Activated T-cell treated with anti-CD3 and anti-CD28 coated beads, Interleukin-2, amount 50 U/mL, for 24 hours (primary cell): Measurements from ENCODE around the gene ARF3.
"Not testable (repeated sequence)": the region's sequence is repeated elsewhere in the genome, so short reads cannot be mapped to it uniquely, and the experiment has no call there.

ENCODE experiments used
- DNase-seq: peaks from one replicate; pipeline ENCODE4 v3.0.0-alpha.2; 2020
- H3K27ac Mint-ChIP-seq: 2 replicates; pipeline ENCODE4 v1.8.0; 2020; ENCODE audit warnings: mild to moderate bottlenecking, mixed read lengths
- H3K27me3 Mint-ChIP-seq: 2 replicates; pipeline ENCODE4 v1.8.0; 2020; ENCODE audit warnings: mixed read lengths
- H3K36me3 Mint-ChIP-seq: 2 replicates; pipeline ENCODE4 v1.8.0; 2020; ENCODE audit warnings: low read depth, mixed read lengths
- H3K4me1 Mint-ChIP-seq: 2 replicates; pipeline ENCODE4 v1.8.0; 2020; ENCODE audit warnings: low read depth, mixed read lengths
- H3K4me3 Mint-ChIP-seq: 2 replicates; pipeline ENCODE4 v1.8.0; 2020; ENCODE audit warnings: mild to moderate bottlenecking, moderate library complexity, mixed read lengths
- H3K9me3 Mint-ChIP-seq: 2 replicates; pipeline ENCODE4 v1.8.0; 2020; ENCODE audit warnings: mixed read lengths

The ARF3 gene

GRCh38 chr12:48933664-48934311 is 23.5 kb downstream of the ARF3 start:
- Mint-ChIP-seq H3K4me1 (peaks cover 26% of the 10 kb centered on the region), H3K27me3 (no peaks in the 10 kb centered on the region), H3K4me3 (no peak overlapping the region), H3K36me3 (peaks cover 71% of the 10 kb centered on the region), H3K27ac (peak overlapping the region; percentile 81), H3K9me3 (no peaks in the 10 kb centered on the region)
- no peak for DNase-seq

DNA sequence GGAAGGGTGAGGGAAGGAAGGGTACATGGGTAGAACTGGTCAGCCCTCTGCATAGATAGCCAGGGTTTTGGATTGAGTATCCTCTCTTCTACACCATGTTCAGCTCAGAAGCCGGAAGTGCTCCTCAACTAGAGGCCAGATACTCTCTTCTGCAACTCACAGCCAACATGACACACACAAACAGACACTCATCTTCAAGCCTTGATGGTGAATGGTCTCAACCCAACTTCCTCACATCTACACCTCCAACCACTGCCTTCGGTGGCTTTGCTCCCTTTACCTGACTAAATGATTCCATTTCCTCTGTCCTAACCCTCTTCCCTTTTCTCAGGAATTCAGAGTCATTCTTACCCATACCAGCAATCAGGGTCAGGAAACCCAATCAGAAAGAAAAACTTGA is 24.4 kb downstream of the ARF3 start:
- no peaks in the 10 kb centered on the region for H3K27me3 Mint-ChIP-seq
- peaks cover 62% of the 10 kb centered on the region for H3K36me3 Mint-ChIP-seq
- DNase-seq: no peak
- H3K9me3 Mint-ChIP-seq: no peaks in the 10 kb centered on the region
- H3K4me3 Mint-ChIP-seq: no peak overlapping the region
- peaks cover 26% of the 10 kb centered on the region for H3K4me1 Mint-ChIP-seq
- peak overlapping the region; percentile 81 for H3K27ac Mint-ChIP-seq

DNA sequence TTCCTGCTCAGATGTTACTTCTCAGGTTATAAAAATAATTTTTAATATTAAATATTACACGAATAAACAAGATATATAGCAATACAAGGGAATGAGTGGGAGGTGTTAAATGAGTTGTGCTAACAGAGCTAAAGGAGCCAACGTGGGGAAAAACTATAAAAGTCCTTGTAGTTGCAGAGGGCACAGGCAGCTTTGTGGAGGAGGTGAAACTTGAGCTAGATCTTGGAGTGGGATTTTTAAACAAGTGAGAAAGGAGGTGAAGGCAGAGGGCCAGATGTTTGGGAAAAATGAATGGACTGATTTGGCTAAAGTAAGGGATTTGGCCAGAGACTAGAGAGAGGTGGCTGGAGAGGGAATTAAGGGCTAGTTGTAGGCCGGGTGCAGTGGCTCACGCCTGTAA is 26.8 kb downstream of the ARF3 start:
- H3K27ac Mint-ChIP-seq: no peak overlapping the region
- H3K4me3 Mint-ChIP-seq: no peak overlapping the region
- H3K36me3 Mint-ChIP-seq: peaks cover 43% of the 10 kb centered on the region
- H3K9me3 Mint-ChIP-seq: no peaks in the 10 kb centered on the region
- peaks cover 38% of the 10 kb centered on the region for H3K4me1 Mint-ChIP-seq
- H3K27me3 Mint-ChIP-seq: no peaks in the 10 kb centered on the region
- no peak for DNase-seq

DNA sequence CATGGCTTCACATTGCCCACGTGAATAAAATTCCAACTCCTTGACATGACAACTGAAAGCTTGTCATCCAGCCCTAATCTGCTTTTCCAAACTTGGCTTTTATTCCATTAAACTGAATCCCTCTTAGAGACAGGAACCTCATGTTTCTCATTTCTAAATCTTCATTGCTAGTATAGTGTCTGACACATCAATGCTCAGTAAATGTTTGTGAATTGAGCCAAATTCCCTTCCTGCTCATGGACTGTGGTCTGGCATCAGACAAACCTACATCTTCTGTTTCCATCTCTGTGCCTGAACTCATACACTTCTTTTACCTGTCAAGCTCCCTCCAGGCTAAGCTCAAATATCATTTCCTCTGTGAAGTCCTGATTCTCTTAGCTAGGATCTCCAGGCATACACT is 27.7 kb downstream of the ARF3 start:
- no peak overlapping the region for H3K4me3 Mint-ChIP-seq

DNA sequence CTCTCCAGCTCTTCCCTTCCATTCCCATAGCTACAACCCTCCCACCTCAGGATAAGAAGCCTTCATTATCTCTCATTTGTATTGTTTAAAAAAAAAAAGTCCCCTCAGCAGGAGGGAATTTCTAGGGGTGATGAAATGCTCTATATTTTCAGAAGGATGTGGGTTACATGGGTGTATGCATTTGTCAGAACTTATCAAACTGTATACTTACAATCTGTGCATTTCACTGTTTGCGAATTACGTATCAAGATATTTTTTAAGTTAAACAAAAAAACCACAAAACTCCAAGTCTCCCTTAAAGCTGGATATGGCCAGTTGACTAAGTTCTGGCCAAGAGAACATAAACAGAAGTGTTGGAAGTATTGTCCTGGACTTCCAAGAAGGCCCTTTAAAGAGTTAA is 30.0 kb downstream of the ARF3 start:
- Mint-ChIP-seq H3K27me3 (no peaks in the 10 kb centered on the region), H3K36me3 (peaks cover 49% of the 10 kb centered on the region), H3K9me3 (no peaks in the 10 kb centered on the region), H3K4me1 (peaks cover 40% of the 10 kb centered on the region), H3K27ac (peak overlapping the region; percentile 76), H3K4me3 (no peak overlapping the region)
- DNase-seq: no peak

More for the DNA sequence above, 27.7 kb downstream of the ARF3 start:
- Mint-ChIP-seq H3K4me1 (peaks cover 38% of the 10 kb centered on the region), H3K9me3 (no peaks in the 10 kb centered on the region), H3K36me3 (peaks cover 45% of the 10 kb centered on the region), H3K27ac (no peak overlapping the region), H3K27me3 (no peaks in the 10 kb centered on the region)
- no peak for DNase-seq

GRCh38 chr12:48925304-48926011 is 31.8 kb downstream of the ARF3 start, which contains the start of gene FKBP11:
FKBP11 (minus strand) TSS chr12:48925492; CDS start chr12:48925428, 64 bp downstream.
- Mint-ChIP-seq H3K9me3 (no peaks in the 10 kb centered on the region), H3K4me3 (peak within 1 kb of the TSS; percentile 93), H3K4me1 (peaks cover 55% of the 10 kb centered on the region), H3K27ac (peak within 1 kb of the TSS; percentile 98), H3K27me3 (no peaks in the 10 kb centered on the region), H3K36me3 (peaks cover 57% of the 10 kb centered on the region)
- peak; percentile 86 for DNase-seq

GRCh38 chr12:48924617-48925303 is 32.5 kb downstream of the ARF3 start:
- peak overlapping the region; percentile 98 for H3K27ac Mint-ChIP-seq
- H3K36me3 Mint-ChIP-seq: peaks cover 57% of the 10 kb centered on the region
- DNase-seq: peak; percentile 86
- H3K27me3 Mint-ChIP-seq: no peaks in the 10 kb centered on the region
- no peaks in the 10 kb centered on the region for H3K9me3 Mint-ChIP-seq
- peak overlapping the region; percentile 93 for H3K4me3 Mint-ChIP-seq
- H3K4me1 Mint-ChIP-seq: peaks cover 55% of the 10 kb centered on the region

DNA sequence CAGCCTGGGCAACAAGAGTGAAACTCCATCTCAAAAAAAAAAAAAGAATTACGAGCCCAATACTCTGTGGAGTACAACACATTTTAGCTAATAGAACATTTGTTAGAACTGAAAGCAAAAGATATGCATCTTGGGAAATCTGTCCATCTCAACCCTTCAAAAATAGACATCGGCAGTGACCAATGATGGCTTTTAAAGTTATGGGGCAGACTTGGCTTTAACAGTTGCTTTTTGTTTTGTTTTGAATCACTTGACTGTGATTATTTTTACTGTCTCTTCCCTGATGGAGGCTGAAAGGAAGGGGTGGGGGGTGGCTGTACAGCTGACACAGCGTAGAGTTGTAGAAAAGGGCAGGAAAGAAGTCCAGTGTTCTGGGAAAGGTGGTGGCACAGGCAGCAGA is 34.2 kb downstream of the ARF3 start:
- Mint-ChIP-seq H3K36me3 (peaks cover 54% of the 10 kb centered on the region), H3K9me3 (no peaks in the 10 kb centered on the region), H3K27me3 (no peaks in the 10 kb centered on the region), H3K4me1 (peaks cover 65% of the 10 kb centered on the region), H3K4me3 (peak overlapping the region; percentile 93), H3K27ac (peak overlapping the region; percentile 98)
- no peak for DNase-seq

- peak overlapping the region; percentile 86 for H3K27ac Mint-ChIP-seq
- no peak for DNase-seq
- peaks cover 36% of the 10 kb centered on the region for H3K36me3 Mint-ChIP-seq
- peaks cover 49% of the 10 kb centered on the region for H3K4me1 Mint-ChIP-seq
- no peaks in the 10 kb centered on the region for H3K27me3 Mint-ChIP-seq
- H3K4me3 Mint-ChIP-seq: peak overlapping the region; percentile 38
- H3K9me3 Mint-ChIP-seq: no peaks in the 10 kb centered on the region
Measured at GRCh38 chr12:48917857-48918537, 39.3 kb downstream of the ARF3 start.

DNA sequence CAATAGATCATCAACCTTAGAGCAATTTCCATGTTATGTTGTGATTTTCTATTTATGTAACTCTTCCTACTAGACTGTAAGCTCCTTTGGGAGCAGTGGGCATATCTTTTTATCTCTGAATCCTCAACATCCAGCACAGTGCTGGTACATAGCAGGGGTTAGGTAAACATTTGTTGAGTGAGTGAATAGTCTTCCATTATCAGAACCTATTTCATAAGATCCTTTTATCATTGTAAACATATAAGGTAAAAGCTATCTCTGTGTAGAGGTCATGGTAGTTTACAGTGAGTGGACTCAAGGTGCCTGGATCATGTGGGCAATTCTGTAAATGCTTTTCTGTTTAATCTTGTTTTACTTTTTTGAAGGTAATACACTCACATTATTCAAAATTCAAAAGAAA is 47.1 kb downstream of the ARF3 start:
- Mint-ChIP-seq H3K4me3 (no peak overlapping the region), H3K27ac (no peak overlapping the region), H3K4me1 (no peaks in the 10 kb centered on the region)

GRCh38 chr12:48909698-48910097 is 47.6 kb downstream of the ARF3 start:
- not testable (repeated sequence) for H3K9me3 Mint-ChIP-seq, H3K4me1 Mint-ChIP-seq, DNase-seq, H3K27me3 Mint-ChIP-seq, H3K4me3 Mint-ChIP-seq, H3K36me3 Mint-ChIP-seq, H3K27ac Mint-ChIP-seq

More for the DNA sequence above, 47.1 kb downstream of the ARF3 start:
- Mint-ChIP-seq H3K27me3 (no peaks in the 10 kb centered on the region), H3K9me3 (no peaks in the 10 kb centered on the region), H3K36me3 (no peaks in the 10 kb centered on the region)
- DNase-seq: no peak

- Mint-ChIP-seq H3K9me3 (no peaks in the 10 kb centered on the region), H3K4me3 (no peak overlapping the region), H3K4me1 (peaks cover 9% of the 10 kb centered on the region), H3K27me3 (no peaks in the 10 kb centered on the region), H3K36me3 (no peaks in the 10 kb centered on the region), H3K27ac (no peak overlapping the region)
- DNase-seq: no peak
Measured at GRCh38 chr12:48907245-48907644, 50.0 kb downstream of the ARF3 start.

- H3K36me3 Mint-ChIP-seq: no peaks in the 10 kb centered on the region
- H3K4me3 Mint-ChIP-seq: peak overlapping the region; percentile 76
- no peak overlapping the region for H3K27ac Mint-ChIP-seq
Measured at GRCh38 chr12:48903982-48904411, 53.3 kb downstream of the ARF3 start.

DNA sequence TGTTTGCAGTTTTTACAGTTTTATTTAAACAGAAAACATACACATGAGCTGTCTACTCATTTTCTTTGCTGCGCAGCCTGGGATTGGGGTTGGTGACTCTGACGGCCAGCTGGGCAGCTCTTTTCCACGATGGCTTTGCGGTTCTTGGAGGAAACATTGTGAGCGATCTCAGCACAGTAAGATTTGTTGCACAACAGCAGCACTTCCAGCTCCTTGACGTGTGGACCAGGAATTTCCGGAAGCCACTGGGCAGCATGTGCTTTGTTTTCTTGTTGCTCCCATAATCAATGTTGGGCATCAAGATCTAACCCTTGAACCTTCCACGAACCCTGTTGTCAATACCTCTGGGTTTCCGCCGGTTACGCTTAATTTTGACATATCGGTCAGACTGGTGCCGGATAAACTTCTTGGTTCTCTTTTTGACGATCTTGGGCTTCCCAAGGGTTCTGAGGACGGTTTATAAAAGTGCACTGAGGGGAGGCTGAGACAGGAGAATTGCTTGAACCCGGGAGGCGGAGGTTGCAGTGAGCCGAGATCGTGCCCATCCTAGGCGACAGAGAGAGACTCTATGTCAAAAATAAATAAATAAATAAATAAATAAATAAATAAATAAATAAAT is 53.8 kb downstream of the ARF3 start:
- DNase-seq: no peak
- no peaks in the 10 kb centered on the region for H3K9me3 Mint-ChIP-seq
- H3K36me3 Mint-ChIP-seq: no peaks in the 10 kb centered on the region
- peak overlapping the region; percentile 58 for H3K4me3 Mint-ChIP-seq
- no peaks in the 10 kb centered on the region for H3K27me3 Mint-ChIP-seq
- H3K4me1 Mint-ChIP-seq: peaks cover 13% of the 10 kb centered on the region
- H3K27ac Mint-ChIP-seq: no peak overlapping the region

More at GRCh38 chr12:48903982-48904411, 53.3 kb downstream of the ARF3 start:
- Mint-ChIP-seq H3K27me3 (no peaks in the 10 kb centered on the region), H3K9me3 (no peaks in the 10 kb centered on the region), H3K4me1 (peaks cover 13% of the 10 kb centered on the region)
- DNase-seq: peak; percentile 85
